Upper lobe of right lung (tissue), 1 donor: ENCODE data around the gene MARCHF7. TPM values are rescaled to one million over a fixed set of nuclear protein-coding genes. Genes with fewer than 3 reads are reported as not detected.
A peak's percentile ranks its signal among the peaks of the same experiment; 100 is the strongest.
"Not testable (repeated sequence)": the region's sequence is repeated elsewhere in the genome, so short reads cannot be mapped to it uniquely, and the experiment has no call there.

Experiments
- ATAC-seq: fragments of 200-7000 bp; cut with Tn5 transposase; one replicate; pipeline ENCODE4 v1.9.1; 2020; ENCODE audit warnings: mild to moderate bottlenecking, moderate library complexity
- DNase-seq: peaks from one replicate; pipeline ENCODE4 v3.0.0-alpha.2; 2020
- H3K27ac ChIP-seq: fragments of 200-600 bp; one replicate; pipeline ENCODE4 v1.8.0; 2022
- H3K27me3 ChIP-seq: fragments of 200-600 bp; one replicate; pipeline ENCODE4 v1.8.0; 2022; ENCODE audit warnings: mild to moderate bottlenecking
- H3K36me3 ChIP-seq: fragments of 200-600 bp; one replicate; pipeline ENCODE4 v1.8.0; 2022
- H3K4me1 ChIP-seq: fragments of 200-600 bp; one replicate; pipeline ENCODE4 v1.8.0; 2022
- H3K4me3 ChIP-seq: fragments of 200-600 bp; one replicate; pipeline ENCODE4 v1.8.0; 2022; ENCODE audit warnings: mild to moderate bottlenecking
- H3K9me3 ChIP-seq: fragments of 200-600 bp; one replicate; pipeline ENCODE4 v1.8.0; 2022
- intact Hi-C: fragments of 100-400 bp; cut with DNase I; formaldehyde crosslinking; loops from one replicate; pipeline ENCODE4 v1.11.0; 2022
- total RNA-seq: library from RNA; stranded (reverse); fragmentation: NEBNext Ultra II Directional; extraction: Animal tissue kit (Norgen Biotek cat#: 25700); gene quantifications from one replicate; pipeline ENCODE4 v1.2.1, GENCODE V29; 2021
- TF ChIP-seq, protein P1 (sequence below): fragments of 200-600 bp; IDR thresholded peaks from one replicate; pipeline ENCODE4 v1.8.0; 2022; ENCODE audit warnings: antibody characterized with exemption
- donor health status: DM: no; HTN: yes; CAD: no; lungs with severe emphysema.

The MARCHF7 gene
- total RNA-seq, 1 donor from 2014 or later: 83.2 TPM

- Histone ChIP-seq H3K9me3 (no peaks in the 10 kb centered on the region), H3K27ac (no peak overlapping the region), H3K4me1 (no peaks in the 10 kb centered on the region), H3K36me3 (peaks cover 43% of the 10 kb centered on the region), H3K4me3 (no peak overlapping the region), H3K27me3 (no peaks in the 10 kb centered on the region)
- no peak for ATAC-seq
- DNase-seq: no peak
- intact Hi-C loops: no loop called here
- TF ChIP-seq, protein P1, sequence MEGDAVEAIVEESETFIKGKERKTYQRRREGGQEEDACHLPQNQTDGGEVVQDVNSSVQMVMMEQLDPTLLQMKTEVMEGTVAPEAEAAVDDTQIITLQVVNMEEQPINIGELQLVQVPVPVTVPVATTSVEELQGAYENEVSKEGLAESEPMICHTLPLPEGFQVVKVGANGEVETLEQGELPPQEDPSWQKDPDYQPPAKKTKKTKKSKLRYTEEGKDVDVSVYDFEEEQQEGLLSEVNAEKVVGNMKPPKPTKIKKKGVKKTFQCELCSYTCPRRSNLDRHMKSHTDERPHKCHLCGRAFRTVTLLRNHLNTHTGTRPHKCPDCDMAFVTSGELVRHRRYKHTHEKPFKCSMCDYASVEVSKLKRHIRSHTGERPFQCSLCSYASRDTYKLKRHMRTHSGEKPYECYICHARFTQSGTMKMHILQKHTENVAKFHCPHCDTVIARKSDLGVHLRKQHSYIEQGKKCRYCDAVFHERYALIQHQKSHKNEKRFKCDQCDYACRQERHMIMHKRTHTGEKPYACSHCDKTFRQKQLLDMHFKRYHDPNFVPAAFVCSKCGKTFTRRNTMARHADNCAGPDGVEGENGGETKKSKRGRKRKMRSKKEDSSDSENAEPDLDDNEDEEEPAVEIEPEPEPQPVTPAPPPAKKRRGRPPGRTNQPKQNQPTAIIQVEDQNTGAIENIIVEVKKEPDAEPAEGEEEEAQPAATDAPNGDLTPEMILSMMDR: no peak
Measured at GRCh38 chr2:159737292-159737916, 25.1 kb downstream of the MARCHF7 start.

GRCh38 chr2:159737917-159738296, 25.6 kb downstream of the MARCHF7 start:
- no peaks in the 10 kb centered on the region for H3K27me3 ChIP-seq
- no peak for DNase-seq
- H3K36me3 ChIP-seq: peaks cover 43% of the 10 kb centered on the region
- no peaks in the 10 kb centered on the region for H3K4me1 ChIP-seq
- TF ChIP-seq, protein P1: no peak
- no peak overlapping the region for H3K27ac ChIP-seq
- ATAC-seq: peak; percentile 32
- H3K9me3 ChIP-seq: no peaks in the 10 kb centered on the region
- H3K4me3 ChIP-seq: no peak overlapping the region
- intact Hi-C loops: no loop called here

DNA sequence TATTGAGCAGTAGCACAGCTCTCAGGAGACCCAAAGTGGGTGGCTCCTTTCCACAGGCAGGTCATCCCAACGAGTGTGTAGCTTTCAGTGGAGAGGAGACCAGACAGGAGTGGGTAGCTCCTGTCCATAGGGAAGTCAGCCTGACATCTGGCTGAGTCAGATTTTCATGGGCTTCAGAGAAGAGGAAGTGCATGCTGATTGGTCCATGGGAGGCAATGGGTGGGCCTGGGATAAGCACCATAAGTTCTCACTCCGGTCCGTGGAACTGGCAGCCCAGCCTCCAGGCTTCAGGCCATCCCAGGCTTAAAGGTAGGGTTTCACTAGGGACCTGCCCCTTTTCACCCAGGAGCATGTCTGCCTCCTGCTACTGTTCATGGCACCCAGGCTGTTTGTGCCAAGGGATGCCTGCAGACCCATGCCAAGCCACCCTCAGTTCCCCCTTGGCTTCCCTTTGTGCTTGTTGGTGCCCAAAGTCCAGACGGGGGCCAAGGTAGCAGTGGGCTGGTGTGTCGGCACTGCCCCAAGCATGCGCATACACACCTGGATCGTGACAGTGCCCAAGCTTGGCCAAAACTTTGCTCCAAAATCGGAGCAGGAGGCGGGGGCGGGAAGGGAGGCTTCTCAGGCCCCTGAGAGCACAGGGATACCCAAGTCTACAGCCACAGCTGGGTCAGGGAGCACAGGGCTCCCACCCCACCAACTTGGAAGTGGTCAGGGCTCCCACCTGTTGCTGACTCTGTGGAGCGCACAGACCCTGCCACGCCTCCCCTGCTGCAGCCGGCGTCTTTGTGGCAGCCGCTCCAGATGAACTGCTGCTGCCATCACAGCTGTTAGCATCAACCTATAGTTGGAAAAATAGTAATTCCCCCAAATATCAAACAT, 26.4 kb downstream of the MARCHF7 start:
- Histone ChIP-seq H3K36me3 (peaks cover 45% of the 10 kb centered on the region), H3K27ac (no peak overlapping the region), H3K9me3 (no peaks in the 10 kb centered on the region), H3K27me3 (no peaks in the 10 kb centered on the region), H3K4me3 (no peak overlapping the region), H3K4me1 (no peaks in the 10 kb centered on the region)
- DNase-seq: no peak
- peak; percentile 79 for ATAC-seq
- intact Hi-C loops: no loop called here
- TF ChIP-seq, protein P1: no peak

GRCh38 chr2:159742846-159743245, 30.5 kb downstream of the MARCHF7 start:
- Histone ChIP-seq H3K27me3 (no peaks in the 10 kb centered on the region), H3K36me3 (peaks cover 51% of the 10 kb centered on the region), H3K4me3 (no peak overlapping the region), H3K4me1 (no peaks in the 10 kb centered on the region), H3K27ac (no peak overlapping the region), H3K9me3 (no peaks in the 10 kb centered on the region)
- DNase-seq: no peak
- intact Hi-C loops: no loop called here
- TF ChIP-seq, protein P1: no peak
- no peak for ATAC-seq

- TF ChIP-seq, protein P1: no peak
- H3K4me3 ChIP-seq: no peak overlapping the region
- ATAC-seq: peak; percentile 56
- H3K36me3 ChIP-seq: peaks cover 65% of the 10 kb centered on the region
- H3K27me3 ChIP-seq: no peaks in the 10 kb centered on the region
- H3K9me3 ChIP-seq: no peaks in the 10 kb centered on the region
- intact Hi-C loops: no loop called here
- H3K27ac ChIP-seq: no peak overlapping the region
- no peak for DNase-seq
- no peaks in the 10 kb centered on the region for H3K4me1 ChIP-seq
Measured at GRCh38 chr2:159744363-159744762, 32.1 kb downstream of the MARCHF7 start.

GRCh38 chr2:159745237-159745636, 32.9 kb downstream of the MARCHF7 start:
- H3K4me1 ChIP-seq, H3K9me3 ChIP-seq, H3K4me3 ChIP-seq, H3K27me3 ChIP-seq, ATAC-seq, intact Hi-C loops, H3K27ac ChIP-seq, DNase-seq: not testable (repeated sequence)
- H3K36me3 ChIP-seq: peaks cover 74% of the 10 kb centered on the region
